H1 (cell line): Measurements from ENCODE around the gene DHRS4. TPM values are rescaled to one million over a fixed set of nuclear protein-coding genes. Genes with fewer than 3 reads are reported as not detected.
A peak's percentile ranks its signal among the peaks of the same experiment; 100 is the strongest.

Experiments used
- CTCF ChIA-PET: fragments of 300-600 bp; sonication (Branson Sonifier 250); formaldehyde crosslinking; loops from one replicate; lab custom pipeline; 2021; ENCODE audit not compliant: partially characterized antibody; lab: Charles Lee
- POLR2A ChIA-PET: fragments of 300-600 bp; sonication (Branson Sonifier 250); formaldehyde crosslinking; loops from one replicate; lab custom pipeline; 2021; ENCODE audit warnings: inconsistent platforms; ENCODE audit not compliant: partially characterized antibody; lab: Charles Lee
- DNase-seq, 2 experiments: peaks; one replicate each; pipeline versions ENCODE4 v3.0.0 to v3.0.0-alpha.2; 2010 to 2022; ENCODE audit warnings: low spot score in 2 of 2, low read depth in 1 of 2, mixed read lengths in 1 of 2
- FAIRE-seq: peaks from 2 replicates; lab custom pipeline; 2011; peaks lifted over from hg19 to GRCh38; lab: Jason Lieb, UNC
- H2AFZ ChIP-seq: 2 replicates; pipeline ENCODE4 v1.8.1; 2012; ENCODE audit warnings: low read length, inconsistent platforms
- H2AK5ac ChIP-seq: 2 replicates; pipeline ENCODE4 v1.6.1; 2013; ENCODE audit warnings: low read depth, low read length
- H2BK120ac ChIP-seq: replicated peaks from 2 replicates; pipeline ENCODE3; 2013; ENCODE audit warnings: low read depth, low read length, inconsistent platforms
- H2BK12ac ChIP-seq: 2 replicates; pipeline ENCODE4 v1.6.1; 2013; ENCODE audit warnings: low read depth, low read length
- H2BK15ac ChIP-seq: 2 replicates; pipeline ENCODE4 v1.6.1; 2013; ENCODE audit warnings: low read length
- H2BK20ac ChIP-seq: 2 replicates; pipeline ENCODE4 v1.6.1; 2013; ENCODE audit warnings: low read length
- H2BK5ac ChIP-seq: 2 replicates; pipeline ENCODE4 v1.6.1; 2013; ENCODE audit warnings: low read depth, low read length
- H3K14ac ChIP-seq: 2 replicates; pipeline ENCODE4 v1.6.1; 2013; ENCODE audit warnings: inconsistent platforms; ENCODE audit not compliant: insufficient read length
- H3K18ac ChIP-seq: 2 replicates; pipeline ENCODE4 v1.6.1; 2013; ENCODE audit warnings: low read length; ENCODE audit errors: extremely low read depth
- H3K23ac ChIP-seq: 2 replicates; pipeline ENCODE4 v1.6.1; 2013; ENCODE audit warnings: inconsistent platforms; ENCODE audit not compliant: insufficient read length
- H3K23me2 ChIP-seq: 2 replicates; pipeline ENCODE4 v1.6.1; 2013; ENCODE audit warnings: low read depth, low read length
- H3K27ac ChIP-seq: 2 replicates; pipeline ENCODE4 v1.6.1; 2011; ENCODE audit warnings: low read depth, low read length, inconsistent platforms
- H3K27me3 ChIP-seq, 4 experiments: replicated peaks in 1 of 4; 1 replicate in 1 of 4; 2 replicates in 3 of 4; pipeline versions ENCODE4 v1.6.1 to v1.8.1; 2011 to 2013; ENCODE audit warnings: low read length in 3 of 4, mild to moderate bottlenecking in 3 of 4, inconsistent platforms in 2 of 4, mixed read lengths in 2 of 4, moderate library complexity in 1 of 4; ENCODE audit not compliant: control insufficient read depth in 3 of 4, insufficient read depth in 3 of 4; ENCODE audit errors: extremely low read depth in 1 of 4
- H3K36me3 ChIP-seq, 4 experiments: 2 replicates each; pipeline versions ENCODE4 v1.6.1 to v1.8.1; 2011 to 2013; ENCODE audit warnings: mild to moderate bottlenecking in 4 of 4, low read length in 3 of 4, moderate library complexity in 2 of 4, control low read depth in 1 of 4, inconsistent platforms in 1 of 4; ENCODE audit not compliant: insufficient read depth in 4 of 4, control insufficient read depth in 2 of 4
- H3K4ac ChIP-seq: replicated peaks from 2 replicates; pipeline ENCODE3; 2013; ENCODE audit warnings: low read length, low read depth, mixed read lengths, inconsistent platforms; ENCODE audit not compliant: insufficient read length
- H3K4me1 ChIP-seq, 4 experiments: replicated peaks in 1 of 4; 1 replicate in 1 of 4; 2 replicates in 3 of 4; pipeline versions ENCODE4 v1.6.1 to v1.8.1; 2011 to 2013; ENCODE audit warnings: low read length in 3 of 4, inconsistent platforms in 2 of 4, mixed read lengths in 1 of 4; ENCODE audit not compliant: insufficient read depth in 4 of 4, control insufficient read depth in 3 of 4
- H3K4me2 ChIP-seq, 2 experiments: 2 replicates each; pipeline versions ENCODE4 v1.6.1 to v1.8.1; 2011 to 2013; ENCODE audit warnings: low read depth in 2 of 2, low read length in 2 of 2, control low read depth in 1 of 2, inconsistent platforms in 1 of 2, mild to moderate bottlenecking in 1 of 2; ENCODE audit not compliant: insufficient read depth in 1 of 2
- H3K4me3 ChIP-seq, 4 experiments: fragments of 200-600, 300-600 bp in 1 of 4; sonication (generic), shearing (Covaris generic), sonication (Bioruptor Twin) in 1 of 4; 2 replicates each; pipeline versions ENCODE4 v1.5.1 to v1.8.1; 2011 to 2016; ENCODE audit warnings: low read length in 4 of 4, low read depth in 3 of 4, control low read depth in 2 of 4, inconsistent platforms in 2 of 4, mild to moderate bottlenecking in 2 of 4, mixed read lengths in 1 of 4, moderate library complexity in 1 of 4; ENCODE audit not compliant: insufficient read depth in 2 of 4; ENCODE audit errors: extremely low read depth in 1 of 4
- H3K56ac ChIP-seq: replicated peaks from 2 replicates; pipeline ENCODE3; 2013; ENCODE audit warnings: low read depth, mild to moderate bottlenecking, mixed read lengths, low read length, inconsistent platforms; ENCODE audit not compliant: insufficient read length
- H3K79me1 ChIP-seq: 2 replicates; pipeline ENCODE4 v1.6.1; 2013; ENCODE audit warnings: low read depth, low read length, control low read depth
- H3K79me2 ChIP-seq, 2 experiments: 2 replicates each; pipeline versions ENCODE4 v1.6.1 to v1.8.1; 2012 to 2013; ENCODE audit warnings: low read length in 2 of 2, mild to moderate bottlenecking in 2 of 2, inconsistent platforms in 1 of 2; ENCODE audit not compliant: insufficient read depth in 2 of 2, control insufficient read depth in 1 of 2
- H3K9ac ChIP-seq, 4 experiments: replicated peaks in 1 of 4; 1 replicate in 1 of 4; 2 replicates in 3 of 4; pipeline versions ENCODE4 v1.6.1 to v1.8.1; 2011 to 2013; ENCODE audit warnings: low read depth in 3 of 4, low read length in 3 of 4, control low read depth in 2 of 4, mild to moderate bottlenecking in 2 of 4, moderate library complexity in 2 of 4, inconsistent platforms in 1 of 4; ENCODE audit errors: extremely low read depth in 1 of 4
- H3K9me3 ChIP-seq, 2 experiments: 2 replicates each; pipeline versions ENCODE4 v1.6.1 to v1.8.1; 2012 to 2013; ENCODE audit warnings: mild to moderate bottlenecking in 2 of 2, moderate library complexity in 2 of 2, control low read depth in 1 of 2, inconsistent platforms in 1 of 2, low read depth in 1 of 2, low read length in 1 of 2, mixed read lengths in 1 of 2; ENCODE audit not compliant: insufficient read depth in 2 of 2
- H4K20me1 ChIP-seq, 2 experiments: replicated peaks in 1 of 2; 2 replicates each; pipeline versions ENCODE3 to v1.8.1; 2011 to 2013; ENCODE audit warnings: inconsistent platforms in 2 of 2, low read length in 2 of 2, mild to moderate bottlenecking in 1 of 2; ENCODE audit not compliant: insufficient read depth in 2 of 2, control insufficient read depth in 1 of 2
- H4K5ac ChIP-seq: 2 replicates; pipeline ENCODE4 v1.6.1; 2013; ENCODE audit warnings: low read length, low read depth, mixed read lengths, inconsistent platforms; ENCODE audit not compliant: insufficient read length
- H4K8ac ChIP-seq: 2 replicates; pipeline ENCODE4 v1.8.0; 2013; ENCODE audit warnings: mild to moderate bottlenecking, moderate library complexity, low read length, inconsistent platforms; ENCODE audit not compliant: insufficient read depth; ENCODE audit errors: extremely low read depth
- H4K91ac ChIP-seq: replicated peaks from 2 replicates; pipeline ENCODE3; 2013; ENCODE audit warnings: low read length, mixed read lengths, inconsistent platforms; ENCODE audit not compliant: insufficient read length
- ASH2L ChIP-seq: fragments of 200-600, 300-600 bp; sonication (generic); IDR thresholded peaks from one replicate; pipeline ENCODE4 v1.7.1; 2017; ENCODE audit warnings: low read length
- CBX5 ChIP-seq: fragments of 300-800, 300-1000 bp; sonication (generic); IDR thresholded peaks from 2 replicates; pipeline ENCODE4 v1.7.1; 2016; ENCODE audit warnings: antibody characterized with exemption, low read length, low read depth
- CTCF ChIP-seq, 3 experiments: IDR thresholded peaks; 1 replicate in 2 of 3; 2 replicates in 1 of 3; pipeline versions ENCODE4 v1.5.1 to v1.6.1; 2011; ENCODE audit warnings: low read length in 3 of 3, mild to moderate bottlenecking in 3 of 3, inconsistent platforms in 2 of 3, low read depth in 1 of 3, moderate library complexity in 1 of 3; ENCODE audit not compliant: insufficient read depth in 1 of 3; ENCODE audit errors: control extremely low read depth in 1 of 3
- JUND ChIP-seq: IDR thresholded peaks from 2 replicates; pipeline ENCODE4 v1.6.1; 2011; ENCODE audit warnings: mild to moderate bottlenecking, improper control_type of control experiment, low read length
- RAD21 ChIP-seq, 2 experiments: IDR thresholded peaks in 1 of 2; conservative IDR thresholded peaks in 1 of 2; 2 replicates each; pipeline ENCODE4 v1.6.1; 2011; ENCODE audit warnings: low read depth in 2 of 2, low read length in 2 of 2, improper control_type of control experiment in 1 of 2, inconsistent platforms in 1 of 2, mild to moderate bottlenecking in 1 of 2, moderate library complexity in 1 of 2
- RBBP5 ChIP-seq: IDR thresholded peaks from 2 replicates; pipeline ENCODE4 v1.7.1; 2012; ENCODE audit warnings: low read depth, mild to moderate bottlenecking, inconsistent platforms, low read length, moderate library complexity, borderline replicate concordance
- SAP30 ChIP-seq: fragments of 300-600 bp; sonication (generic); IDR thresholded peaks from 2 replicates; pipeline ENCODE4 v1.7.1; 2012; ENCODE audit warnings: low read length, moderate library complexity, mild to moderate bottlenecking, inconsistent platforms; ENCODE audit not compliant: insufficient read depth, insufficient replicate concordance
- whole genome bisulfite sequencing, 2 experiments: shearing (Covaris generic) in 1 of 2; methylation state at CpG; one replicate each; pipeline versions ENCODE4 v1.1.6 to v1.1.7; 2013 to 2015; ENCODE audit warnings: low lambda C conversion rate in 2 of 2, mixed read lengths in 2 of 2, inconsistent platforms in 1 of 2, low coverage in 1 of 2, missing lambda C conversion rate in 1 of 2; ENCODE audit not compliant: insufficient replicate concordance in 2 of 2, insufficient coverage in 1 of 2, insufficient read length in 1 of 2; ENCODE audit errors: extremely low coverage in 1 of 2, missing lambda C conversion rate in 1 of 2; 5-methylcytosine and 5-hydroxymethylcytosine counted together
- polyA plus RNA-seq, 7 experiments: library from polyadenylated mRNA; depleted of rRNA in 3 of 7; stranded (reverse) in 5 of 7; unstranded in 2 of 7; fragments of >200 nt in 5 of 7; fragments of 200-250 nt in 2 of 7; gene quantifications; 1 replicate in 5 of 7; 2 replicates in 1 of 7; 4 replicates in 1 of 7; pipeline versions ENCODE4 v1.2.1 to v1.2.3, GENCODE V29; 2011 to 2013; ENCODE audit warnings: missing spikeins in 2 of 7, mixed read lengths in 2 of 7
- total RNA-seq: library from RNA; stranded (reverse); fragmentation: NEBNext Ultra II Directional; extraction: Animal tissue kit (Norgen Biotek cat#: 25700); gene quantifications from 2 replicates; pipeline ENCODE4 v1.2.1, GENCODE V29; 2021
- TF ChIP-seq, protein P1 (sequence below): IDR thresholded peaks from 2 replicates; pipeline ENCODE4 v1.6.1; 2011; ENCODE audit warnings: low read depth, mild to moderate bottlenecking, low read length; ENCODE audit not compliant: insufficient read depth

The DHRS4 gene
- total and polyA plus RNA-seq, 2 of the 8 experiments (the other 6 are each of a cell fraction or from before 2014, with no cell fraction given) = 11.7 to 16.2 TPM

- no peak overlapping the region for H4K91ac ChIP-seq
- no peak overlapping the region for H3K23ac ChIP-seq
- H3K4me1 ChIP-seq = no peaks in the 10 kb centered on the region
- no peak overlapping the region for H3K14ac ChIP-seq
- H2AK5ac ChIP-seq = no peak overlapping the region
- no peaks in the 10 kb centered on the region for H3K36me3 ChIP-seq
- WGBS, 2 experiments = 27% methylated on average over 3 of the region's 3 CpGs; no CpG with 5 or more reads in 1 of the 2 experiments
- no peaks in the 10 kb centered on the region for H3K79me1 ChIP-seq
- H3K23me2 ChIP-seq = no peaks in the 10 kb centered on the region
- H4K8ac ChIP-seq = no peak overlapping the region
- H2BK20ac ChIP-seq = no peak overlapping the region
- no peak overlapping the region for H3K9ac ChIP-seq
- no peaks in the 10 kb centered on the region for H3K9me3 ChIP-seq
- H2BK15ac ChIP-seq = no peak overlapping the region
- FAIRE-seq (peak; percentile 99), DNase-seq (peak; percentile 34 to 97)
- H3K27ac ChIP-seq = no peak overlapping the region
- H4K5ac ChIP-seq = no peak overlapping the region
- H3K4me2 ChIP-seq = no peak overlapping the region
- no peaks in the 10 kb centered on the region for H3K79me2 ChIP-seq
- no peak overlapping the region for H2AFZ ChIP-seq
- no peak overlapping the region for H2BK120ac ChIP-seq
- no peak overlapping the region for H3K4me3 ChIP-seq
- ChIA-PET CTCF (interaction anchor here (0.6 to 6.1 kb wide), 16 partner anchors 11 to 351 kb away, joined by 3 to 44 read pairs (median 4); partner anchors contain the start of gene JPH4), POLR2A (no interaction called here)
- no peak overlapping the region for H2BK12ac ChIP-seq
- H3K18ac ChIP-seq = no peak overlapping the region
- H3K56ac ChIP-seq = no peak overlapping the region
- no peaks in the 10 kb centered on the region for H4K20me1 ChIP-seq
- no peaks in the 10 kb centered on the region for H3K27me3 ChIP-seq
- no peak overlapping the region for H3K4ac ChIP-seq
- TF ChIP-seq SAP30 (no peak), RBBP5 (no peak), JUND (0 out of 2 replicates have a peak, but pooled peaks have one; percentile 66), CTCF (IDR thresholded peaks at IDR 0.05; ENCODE audit: control extremely low read depth in 1 of 3, insufficient read depth in 1 of 3, low read depth in 1 of 3, low read length in 3 of 3) (peak; percentile 86 to 93 (median 92)), CBX5 (no peak), ASH2L (no peak), RAD21 (IDR thresholded peaks at IDR 0.05 in 1 of 2, conservative IDR thresholded peaks at IDR 0.05 in 1 of 2; ENCODE audit: low read depth in 2 of 2, low read length in 2 of 2) (peak; percentile 82 to 84)
- TF ChIP-seq, protein P1, sequence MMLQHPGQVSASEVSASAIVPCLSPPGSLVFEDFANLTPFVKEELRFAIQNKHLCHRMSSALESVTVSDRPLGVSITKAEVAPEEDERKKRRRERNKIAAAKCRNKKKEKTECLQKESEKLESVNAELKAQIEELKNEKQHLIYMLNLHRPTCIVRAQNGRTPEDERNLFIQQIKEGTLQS = peak; percentile 41; the same call in 1 of the 2 replicates
- no peak overlapping the region for H2BK5ac ChIP-seq
These were observed 23.7 kb upstream of the DHRS4 start for GRCh38 chr14:23929822-23930294.
